ENCODE measurements around the gene FAM184B.

GRCh38 chr4:17771284-17771908 is 10.0 kb downstream of the FAM184B start:
- TF ChIP-seq CTCF (IDR thresholded peaks at IDR 0.05) (no peak), POLR2A (IDR thresholded peaks at IDR 0.05) (no peak)
